Lung microvascular endothelial cell (primary cell): ENCODE data around the gene STK39. TPM values are rescaled to one million over a fixed set of nuclear protein-coding genes. Genes with fewer than 3 reads are reported as not detected.

Experiments used
- DNase-seq, 2 donors: peaks; one replicate each; pipeline versions ENCODE4 v3.0.0 to v3.0.0-alpha.2; 2010; ENCODE audit warnings: low read depth in 2 of 2
- total RNA-seq: library from RNA; depleted of rRNA; stranded (reverse); fragments of >200 nt; gene quantifications from 2 replicates; pipeline ENCODE4 v1.2.1, GENCODE V29; 2014

The STK39 gene
- total RNA-seq, 1 donor from 2014 or later, result 1.4 TPM

- no peak for DNase-seq
Measured at GRCh38 chr2:168210216-168210894, 37.0 kb downstream of the STK39 start.

DNA sequence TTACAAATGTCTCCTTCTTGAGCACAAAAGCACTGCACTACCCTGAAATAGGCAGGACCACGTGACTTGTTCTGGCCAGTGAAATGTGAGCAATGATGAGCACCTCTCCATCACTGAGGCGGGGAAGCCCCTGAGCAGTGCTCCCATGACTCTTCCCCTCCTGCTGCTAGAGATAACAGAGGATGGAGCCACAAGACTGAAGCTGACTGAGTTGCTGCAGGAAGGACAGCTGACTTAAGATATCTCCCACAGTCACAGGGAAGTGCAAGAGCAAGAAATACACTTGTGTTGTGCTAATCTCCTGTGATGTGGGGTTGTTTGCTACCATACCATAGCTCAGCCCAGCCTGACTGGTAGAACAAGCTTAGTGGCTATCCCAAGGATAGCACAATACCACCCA lies 38.7 kb downstream of the STK39 start:
- DNase-seq, result no peak

DNA sequence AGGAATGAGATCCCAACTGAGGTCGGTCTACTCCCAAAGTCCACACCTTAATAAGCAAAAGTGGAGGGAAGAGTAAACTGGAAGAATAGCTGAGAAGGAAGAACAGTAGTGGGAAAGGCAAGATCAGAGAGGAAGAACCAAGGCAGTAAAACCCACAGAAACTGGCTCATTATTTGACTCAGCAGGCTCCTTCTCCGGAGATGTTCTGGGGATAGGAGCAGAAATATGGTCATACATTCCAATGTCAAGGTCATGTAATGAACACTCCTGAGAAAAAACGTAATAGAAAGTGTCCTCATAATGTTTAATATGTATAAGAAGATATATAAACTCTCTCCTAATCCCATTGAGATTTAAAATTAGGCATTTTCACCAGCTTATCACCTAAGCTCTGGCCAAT lies 39.5 kb downstream of the STK39 start:
- DNase-seq, result no peak

DNA sequence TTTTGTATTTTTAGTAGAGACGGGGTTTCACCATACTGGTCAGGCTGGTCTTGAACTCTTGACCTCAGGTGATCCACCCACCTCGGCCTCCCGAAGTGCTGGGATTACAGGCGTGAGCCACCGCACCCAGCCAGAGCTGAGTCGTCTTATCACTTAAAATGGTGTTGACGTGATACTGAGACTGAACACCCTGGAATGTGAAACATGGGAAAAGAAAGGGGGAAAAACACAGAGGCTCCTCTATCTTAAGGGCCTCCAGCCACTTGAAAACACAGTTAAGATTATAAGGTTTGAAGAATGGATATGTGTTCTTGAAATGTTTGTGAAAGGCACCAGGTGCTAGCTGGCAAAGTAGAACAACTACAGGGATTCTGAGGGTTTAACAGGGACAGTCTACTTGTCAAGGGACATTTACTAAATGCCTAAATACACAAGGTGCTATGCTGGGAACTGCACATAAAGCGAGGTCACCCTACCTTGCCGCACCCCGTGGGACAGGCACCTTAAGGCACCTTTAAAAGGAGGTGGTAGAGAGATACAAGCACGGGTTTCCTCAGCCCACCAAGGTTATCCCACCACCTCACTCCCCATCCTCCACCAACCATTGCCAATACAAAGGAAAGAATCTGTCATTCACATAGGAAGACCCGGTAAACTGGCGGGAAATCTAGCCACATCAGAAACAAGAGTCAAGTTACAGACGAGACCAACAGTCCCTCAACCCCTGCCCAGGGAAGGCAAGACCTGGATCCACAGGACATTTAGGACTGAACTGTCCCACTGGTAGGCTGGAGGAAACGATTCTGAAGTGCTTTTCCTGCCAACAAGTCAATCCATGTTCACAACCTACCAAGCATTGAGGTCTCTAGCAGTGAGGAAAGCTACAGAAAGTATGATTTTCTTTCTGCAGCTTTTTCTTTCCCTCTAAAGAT lies 43.4 kb downstream of the STK39 start:
- no peak for DNase-seq

- DNase-seq, result no peak
Measured at GRCh38 chr2:168201584-168202116, 45.7 kb downstream of the STK39 start.

DNA sequence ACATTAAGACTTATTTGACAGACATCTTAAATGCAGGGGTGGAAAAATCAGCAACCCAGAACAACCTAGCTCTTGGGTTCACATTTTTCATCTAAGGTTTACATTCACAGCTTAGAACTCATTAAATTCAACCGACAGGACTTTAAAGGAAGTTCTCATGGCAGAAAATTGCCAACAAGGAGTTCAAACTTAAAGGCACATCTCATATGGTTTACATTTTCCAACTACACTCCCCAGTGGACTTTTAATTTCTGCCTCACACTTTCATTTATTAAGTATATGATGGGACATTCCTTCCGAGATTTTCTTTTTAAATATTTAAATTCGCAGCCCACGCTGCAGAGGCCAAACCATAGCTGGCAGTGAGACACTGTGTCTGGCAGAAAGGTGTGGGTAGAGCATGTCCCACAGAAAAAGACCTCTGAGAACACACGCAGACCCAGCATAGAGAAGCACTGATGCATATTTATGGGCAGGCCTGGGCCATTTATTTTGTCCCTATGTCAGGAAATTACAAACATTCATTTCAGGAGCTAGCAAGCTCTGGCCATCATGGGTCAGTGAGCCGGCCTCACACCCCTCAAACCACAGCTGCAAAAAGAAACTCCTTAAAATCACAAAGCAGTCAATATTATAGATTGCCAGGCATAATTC lies 46.3 kb downstream of the STK39 start:
- no peak for DNase-seq

GRCh38 chr2:168198476-168199207 lies 48.8 kb downstream of the STK39 start:
- peak in 1 of 2 donors; percentile 42 for DNase-seq

DNA sequence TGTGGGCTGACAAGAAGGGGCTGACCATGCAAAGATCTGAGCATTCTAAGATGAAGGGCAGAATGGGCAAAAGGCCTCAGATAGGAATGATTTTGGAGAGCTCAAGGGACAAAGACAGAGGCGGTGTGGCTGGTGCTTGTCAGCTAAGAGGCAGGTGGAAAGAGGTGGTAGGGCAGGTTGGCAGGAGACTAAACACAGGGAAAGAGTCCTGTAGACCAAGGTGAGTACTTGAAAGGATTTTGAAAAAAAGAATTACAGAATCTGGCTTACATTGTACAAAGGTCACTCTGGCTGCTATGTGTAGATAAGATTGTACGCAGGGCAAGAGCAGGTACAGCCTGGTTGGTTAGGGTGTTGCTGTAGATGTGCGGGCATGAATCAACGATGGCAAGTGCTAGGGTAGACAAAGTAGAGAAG lies 50.6 kb downstream of the STK39 start:
- DNase-seq, result no peak

DNA sequence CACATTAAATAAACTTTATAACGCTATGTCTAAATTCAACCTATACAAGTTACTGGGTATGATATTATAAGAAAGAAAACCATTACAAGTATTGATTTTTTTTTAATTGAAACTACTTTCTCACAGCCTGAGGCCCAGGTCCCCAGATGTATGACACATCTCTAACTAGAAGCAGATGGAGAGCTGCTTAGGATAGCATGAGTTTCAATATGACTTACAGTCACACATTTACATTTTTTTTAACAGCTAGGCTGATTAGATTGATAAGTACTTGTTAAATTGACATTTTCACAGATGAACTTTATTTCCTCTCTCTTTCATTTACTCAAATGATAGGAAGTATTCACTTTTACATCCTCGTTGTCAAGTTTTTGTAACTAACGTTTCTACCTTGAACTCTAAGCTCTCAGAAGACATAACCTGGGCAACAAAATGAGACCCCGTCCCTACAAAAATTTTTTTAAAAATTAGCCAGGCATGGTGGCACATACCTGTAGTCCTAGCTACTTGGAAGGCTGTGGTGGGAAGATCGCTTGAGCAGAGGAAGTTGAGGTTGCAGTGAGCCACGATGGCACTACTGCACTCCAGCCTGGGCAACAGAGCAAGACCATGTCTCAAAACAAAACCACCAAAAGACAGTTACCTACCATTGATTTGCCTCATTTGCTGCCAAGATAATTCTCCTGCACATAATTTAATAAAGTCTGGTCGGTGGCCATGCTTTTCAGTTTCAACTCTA lies 52.4 kb downstream of the STK39 start:
- DNase-seq, result no peak

- peak; percentile 11 to 56 for DNase-seq
Measured at GRCh38 chr2:168192839-168193616, 54.4 kb downstream of the STK39 start.

- peak in 1 of 2 donors; percentile 86 for DNase-seq
Measured at GRCh38 chr2:168191955-168192785, 55.2 kb downstream of the STK39 start.

DNA sequence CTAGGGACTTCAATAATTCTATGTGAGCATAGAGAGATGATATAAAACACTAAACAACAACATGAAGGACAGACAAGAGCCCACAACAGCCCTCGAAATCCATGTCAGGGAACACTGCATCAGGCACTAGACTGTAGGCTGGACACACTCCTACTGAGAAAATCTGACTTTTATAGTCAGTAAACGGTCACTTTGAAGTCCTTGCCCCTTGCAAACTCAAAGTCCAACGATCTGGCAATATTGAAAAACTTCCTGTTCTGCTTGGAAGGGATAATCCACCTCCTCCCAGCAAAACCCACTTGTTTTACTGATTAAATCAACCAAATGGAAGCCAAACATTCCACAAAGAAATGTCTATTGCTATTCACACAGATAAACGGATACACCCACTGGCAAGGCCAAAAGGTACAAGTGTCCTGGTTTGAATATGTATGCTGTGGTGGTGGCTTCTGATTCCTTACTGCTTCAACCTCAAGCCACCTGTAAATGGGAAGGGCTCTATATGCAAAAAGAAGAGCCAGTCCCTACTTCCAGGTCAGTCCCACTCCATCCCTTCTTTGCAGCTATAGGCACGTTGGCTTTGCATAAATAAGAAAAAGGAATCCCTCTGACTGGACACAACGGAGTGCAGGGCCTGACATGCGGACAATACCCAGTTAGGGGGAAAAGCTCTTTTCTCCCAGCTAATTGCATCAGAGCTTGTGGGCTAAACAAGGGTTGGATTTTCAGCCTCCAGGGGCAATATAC lies 56.6 kb downstream of the STK39 start:
- no peak for DNase-seq

- peak in 1 of 2 donors; percentile 87 for DNase-seq
Measured at GRCh38 chr2:168189835-168190569, 57.4 kb downstream of the STK39 start.

- no peak for DNase-seq
Measured at GRCh38 chr2:168188002-168188401, 59.4 kb downstream of the STK39 start.

DNA sequence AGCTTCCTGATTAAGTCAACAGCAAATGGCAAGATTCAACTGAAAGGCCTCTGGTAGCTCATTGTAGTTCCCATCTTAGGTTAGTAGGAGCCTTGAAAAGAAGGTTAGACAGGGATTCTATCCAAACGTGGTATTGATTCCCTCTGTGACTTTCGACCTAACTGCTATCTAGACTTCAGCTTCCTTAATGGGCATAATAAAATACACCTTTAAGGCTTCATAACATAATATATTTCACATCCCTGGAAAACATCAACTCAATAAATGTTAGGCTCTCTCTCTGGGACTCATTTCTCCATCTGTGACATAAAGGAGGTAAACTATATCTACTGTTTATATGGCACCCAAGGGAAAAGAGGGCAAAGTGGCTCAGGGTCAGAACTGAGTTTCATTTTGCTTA lies 60.9 kb downstream of the STK39 start:
- no peak for DNase-seq

DNA sequence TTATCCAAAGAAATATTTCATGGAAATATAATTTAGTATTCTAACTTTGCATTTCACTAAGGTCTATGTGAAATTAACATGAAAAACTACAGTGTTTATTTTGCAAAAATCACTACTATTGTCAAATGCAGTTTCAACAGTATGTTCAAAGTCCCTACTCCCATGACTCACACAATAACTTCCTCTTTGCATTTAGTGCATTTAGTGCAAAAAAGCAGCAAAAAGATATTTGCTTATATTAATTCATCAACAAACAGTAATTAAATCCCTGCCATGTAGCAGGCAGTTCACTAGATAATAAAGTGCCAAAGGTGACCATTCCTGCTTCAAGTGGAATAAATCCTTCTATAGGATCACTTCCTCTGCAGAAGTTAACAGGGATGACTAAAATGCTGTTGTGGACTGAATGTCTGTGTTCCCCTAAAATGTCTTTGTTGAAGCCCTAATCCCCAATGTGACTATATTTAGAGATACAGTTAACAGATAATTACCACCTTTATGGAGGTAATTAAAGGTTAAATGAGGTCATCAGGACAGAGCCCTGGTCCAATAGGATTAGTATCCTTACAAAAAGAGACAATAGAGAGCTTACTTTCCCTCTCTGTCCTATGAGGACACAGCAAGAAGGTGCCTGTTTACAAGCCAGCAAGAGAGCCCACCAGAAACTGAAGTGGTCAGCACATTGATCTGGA lies 61.7 kb downstream of the STK39 start:
- peak; percentile 6 to 31 for DNase-seq
